GM19193 (cell line): ENCODE measurements around the gene TRRAP.

ENCODE experiments used
- POLR2A ChIP-seq: IDR thresholded peaks from 4 replicates; pipeline ENCODE4 v1.6.1; 2011; ENCODE audit not compliant: insufficient read depth, insufficient read length; ENCODE audit errors: extremely low read depth

TRRAP gene

GRCh38 chr7:99040104-99040958 lies 162.0 kb downstream of the TRRAP start:
- TF ChIP-seq POLR2A, result no peak

GRCh38 chr7:99041526-99041925 lies 163.2 kb downstream of the TRRAP start:
- TF ChIP-seq POLR2A, result no peak

- no peak for TF ChIP-seq POLR2A
Measured at GRCh38 chr7:99042957-99043356, 164.6 kb downstream of the TRRAP start.

- no peak for TF ChIP-seq POLR2A
Measured at GRCh38 chr7:99046722-99047121, 168.4 kb downstream of the TRRAP start.

GRCh38 chr7:99047526-99048077 lies 169.3 kb downstream of the TRRAP start:
- TF ChIP-seq POLR2A, result no peak

GRCh38 chr7:99050971-99051370 lies 172.6 kb downstream of the TRRAP start:
- TF ChIP-seq POLR2A, result no peak

- TF ChIP-seq POLR2A, result no peak
Measured at GRCh38 chr7:99054781-99055180, 176.4 kb downstream of the TRRAP start.

GRCh38 chr7:99061001-99061776 lies 182.9 kb downstream of the TRRAP start:
- no peak for TF ChIP-seq POLR2A
